DOHH2 (cell line): Measurements from ENCODE around the gene FAM184B.

Experiments used
- EZH2phosphoT487 ChIP-seq: fragments of 200-600 bp; sonication (generic); IDR thresholded peaks from 2 replicates; pipeline ENCODE4 v1.6.1; 2017; ENCODE audit warnings: borderline replicate concordance, mild to moderate bottlenecking, antibody characterized with exemption, low read length, moderate library complexity, mixed read lengths
- TF ChIP-seq, protein P1 (sequence below): fragments of 200-600 bp; sonication (generic); IDR thresholded peaks from one replicate; pipeline ENCODE4 v1.5.1; 2014; ENCODE audit warnings: antibody characterized with exemption, mild to moderate bottlenecking, low read depth, low read length; ENCODE audit not compliant: poor library complexity, severe bottlenecking

DNA sequence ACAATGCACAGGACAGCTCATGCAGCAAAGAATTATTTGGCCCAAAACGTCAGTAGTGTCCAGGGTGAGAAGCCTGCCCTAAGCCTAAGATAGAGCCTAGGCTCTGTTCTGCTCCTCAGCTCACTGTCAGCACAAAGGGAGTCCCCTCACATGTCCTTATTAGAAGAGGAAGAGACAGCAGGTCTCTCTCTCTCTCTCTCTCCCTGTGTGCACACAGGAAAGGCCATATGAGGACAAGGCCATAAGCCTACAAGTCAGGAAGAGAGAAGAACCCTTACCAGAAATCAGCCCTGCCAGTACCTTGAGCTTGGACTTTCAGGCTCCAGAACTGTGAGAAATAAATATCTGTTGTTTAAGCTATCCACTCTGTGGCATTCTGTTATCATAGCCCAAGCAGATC is 20.4 kb downstream of the FAM184B start:
- TF ChIP-seq, protein P1, sequence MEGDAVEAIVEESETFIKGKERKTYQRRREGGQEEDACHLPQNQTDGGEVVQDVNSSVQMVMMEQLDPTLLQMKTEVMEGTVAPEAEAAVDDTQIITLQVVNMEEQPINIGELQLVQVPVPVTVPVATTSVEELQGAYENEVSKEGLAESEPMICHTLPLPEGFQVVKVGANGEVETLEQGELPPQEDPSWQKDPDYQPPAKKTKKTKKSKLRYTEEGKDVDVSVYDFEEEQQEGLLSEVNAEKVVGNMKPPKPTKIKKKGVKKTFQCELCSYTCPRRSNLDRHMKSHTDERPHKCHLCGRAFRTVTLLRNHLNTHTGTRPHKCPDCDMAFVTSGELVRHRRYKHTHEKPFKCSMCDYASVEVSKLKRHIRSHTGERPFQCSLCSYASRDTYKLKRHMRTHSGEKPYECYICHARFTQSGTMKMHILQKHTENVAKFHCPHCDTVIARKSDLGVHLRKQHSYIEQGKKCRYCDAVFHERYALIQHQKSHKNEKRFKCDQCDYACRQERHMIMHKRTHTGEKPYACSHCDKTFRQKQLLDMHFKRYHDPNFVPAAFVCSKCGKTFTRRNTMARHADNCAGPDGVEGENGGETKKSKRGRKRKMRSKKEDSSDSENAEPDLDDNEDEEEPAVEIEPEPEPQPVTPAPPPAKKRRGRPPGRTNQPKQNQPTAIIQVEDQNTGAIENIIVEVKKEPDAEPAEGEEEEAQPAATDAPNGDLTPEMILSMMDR: no peak
- no peak for TF ChIP-seq EZH2phosphoT487
